HCT116 (cell line): ENCODE data around the gene FNDC1. TPM values are rescaled to one million over a fixed set of nuclear protein-coding genes. Genes with fewer than 3 reads are reported as not detected.

Source experiments
- ATAC-seq: fragments of 200-7000 bp; cut with Tn5 transposase; 2 replicates; pipeline ENCODE4 v1.9.1; 2020; ENCODE audit warnings: mild to moderate bottlenecking, moderate library complexity
- BruUV-seq: library from RNA; stranded (reverse); fragments of 400-500 nt; replicated peaks from 2 replicates; lab custom pipeline; 2021; lab: Mats Ljungman, UMichigan
- CTCF ChIA-PET: fragments of 300-600 bp; sonication (Branson Sonifier 250); formaldehyde crosslinking; loops from one replicate; lab custom pipeline; 2021; ENCODE audit warnings: antibody characterized with exemption; lab: Charles Lee
- POLR2A ChIA-PET: fragments of 300-600, 350-600 bp; sonication (Branson Sonifier 250); formaldehyde crosslinking; loops from one replicate; lab custom pipeline; 2021; ENCODE audit warnings: antibody characterized with exemption; lab: Charles Lee
- RAD21 ChIA-PET, 2 experiments: fragments of 300-600 bp; sonication (Branson Sonifier 250); formaldehyde crosslinking; loops; one replicate each; lab custom pipeline; 2023; ENCODE audit warnings: low total read pairs in 2 of 2; ENCODE audit not compliant: uncharacterized antibody in 2 of 2, unreplicated experiment in 2 of 2, low non-redundant PET in 1 of 2; lab: Charles Lee
- DNase-seq: peaks from one replicate; pipeline ENCODE4 v3.0.0-alpha.2; 2010; ENCODE audit warnings: low read depth, low spot score
- H2AFZ ChIP-seq: fragments of 200-600 bp; shearing (Covaris generic), sonication (generic); 2 replicates; pipeline ENCODE4 v1.6.1; 2017; ENCODE audit warnings: low read depth, mixed run types, mixed read lengths, antibody characterized with exemption, low read length; ENCODE audit not compliant: poor library complexity, severe bottlenecking
- H3K27ac ChIP-seq: 2 replicates; pipeline ENCODE4 v1.5.1; 2012; ENCODE audit warnings: low read depth, low read length
- H3K27me3 ChIP-seq: fragments of 200-600 bp; sonication (generic); 2 replicates; pipeline ENCODE4 v1.6.1; 2016; ENCODE audit warnings: mixed run types, low read length, mixed read lengths; ENCODE audit not compliant: insufficient read depth
- H3K36me3 ChIP-seq, 2 experiments: fragments of 200-500 bp in 1 of 2; fragments of 200-600 bp in 1 of 2; sonication (Bioruptor generic) in 1 of 2; sonication (generic) in 1 of 2; 2 replicates each; pipeline versions ENCODE4 v1.5.1 to v1.6.1; 2014 to 2016; ENCODE audit warnings: low read length in 2 of 2, inconsistent platforms in 1 of 2, mixed read lengths in 1 of 2, mixed run types in 1 of 2; ENCODE audit not compliant: insufficient read depth in 2 of 2, control insufficient read depth in 1 of 2
- H3K4me1 ChIP-seq, 2 experiments: fragments of 200-600 bp in 1 of 2; sonication (generic) in 1 of 2; 2 replicates each; pipeline versions ENCODE4 v1.5.1 to v1.6.1; 2012 to 2017; ENCODE audit warnings: low read length in 2 of 2, inconsistent platforms in 1 of 2, mild to moderate bottlenecking in 1 of 2, mixed read lengths in 1 of 2, mixed run types in 1 of 2, moderate library complexity in 1 of 2; ENCODE audit not compliant: insufficient read depth in 2 of 2, control insufficient read depth in 1 of 2
- H3K4me2 ChIP-seq: fragments of 200-600 bp; sonication (generic); 2 replicates; pipeline ENCODE4 v1.6.1; 2017; ENCODE audit warnings: mixed run types, low read length, mixed read lengths
- H3K4me3 ChIP-seq, 2 experiments: fragments of 200-600 bp in 1 of 2; sonication (generic) in 1 of 2; replicated peaks in 1 of 2; 2 replicates each; pipeline ENCODE4 v1.5.1; 2011 to 2016; ENCODE audit warnings: low read length in 2 of 2, control low read depth in 1 of 2, low read depth in 1 of 2, mild to moderate bottlenecking in 1 of 2, mixed read lengths in 1 of 2, mixed run types in 1 of 2
- H3K79me2 ChIP-seq: fragments of 200-600 bp; sonication (generic); 2 replicates; pipeline ENCODE4 v1.6.1; 2017; ENCODE audit warnings: mild to moderate bottlenecking, mixed run types, low read length, moderate library complexity, mixed read lengths; ENCODE audit not compliant: insufficient read depth
- H3K9ac ChIP-seq: fragments of 200-600 bp; sonication (generic); 2 replicates; pipeline ENCODE4 v1.6.1; 2016; ENCODE audit warnings: low read length, mixed read lengths
- H3K9me2 ChIP-seq: fragments of 200-600 bp; sonication (generic), shearing (Covaris generic); 2 replicates; pipeline ENCODE4 v1.6.1; 2017; ENCODE audit warnings: mixed run types, mild to moderate bottlenecking, moderate library complexity; ENCODE audit not compliant: insufficient read depth
- H3K9me3 ChIP-seq, 2 experiments: fragments of 200-500 bp in 1 of 2; fragments of 200-600 bp in 1 of 2; sonication (Bioruptor generic) in 1 of 2; sonication (generic) in 1 of 2; 2 replicates each; pipeline ENCODE4 v1.6.1; 2014 to 2017; ENCODE audit warnings: low read length in 2 of 2, mixed read lengths in 2 of 2, inconsistent platforms in 1 of 2, low read depth in 1 of 2, mild to moderate bottlenecking in 1 of 2, mixed run types in 1 of 2, moderate library complexity in 1 of 2; ENCODE audit not compliant: control insufficient read depth in 1 of 2, insufficient read depth in 1 of 2
- H4K20me1 ChIP-seq: fragments of 200-600 bp; sonication (generic), shearing (Covaris generic); 2 replicates; pipeline ENCODE4 v1.6.1; 2017; ENCODE audit warnings: mixed run types, mild to moderate bottlenecking, moderate library complexity; ENCODE audit not compliant: insufficient read depth
- CEBPB ChIP-seq: IDR thresholded peaks from 2 replicates; pipeline ENCODE4 v1.6.1; 2012; ENCODE audit warnings: low read depth
- CTCF ChIP-seq, 3 experiments: fragments of 200-600 bp in 1 of 3; sonication (generic) in 1 of 3; IDR thresholded peaks in 2 of 3; conservative IDR thresholded peaks in 1 of 3; 2 replicates each; pipeline ENCODE4 v1.5.1; 2012 to 2017; ENCODE audit warnings: low read depth in 2 of 3, low read length in 2 of 3, antibody characterized with exemption in 1 of 3, borderline replicate concordance in 1 of 3, control low read depth in 1 of 3, mild to moderate bottlenecking in 1 of 3, mixed read lengths in 1 of 3, mixed run types in 1 of 3, moderate library complexity in 1 of 3; ENCODE audit not compliant: insufficient read depth in 1 of 3
- ELF1 ChIP-seq: IDR thresholded peaks from 2 replicates; pipeline ENCODE4 v1.6.1; 2012; ENCODE audit warnings: low read depth, borderline replicate concordance
- EZH2 ChIP-seq: fragments of 200-600 bp; sonication (generic); IDR thresholded peaks from 2 replicates; pipeline ENCODE4 v1.6.1; 2017; ENCODE audit warnings: antibody characterized with exemption, mixed run types
- EZH2phosphoT487 ChIP-seq: fragments of 200-600 bp; IDR thresholded peaks from 2 replicates; pipeline ENCODE4 v1.6.1; 2018; ENCODE audit warnings: antibody characterized with exemption, borderline replicate concordance
- FOSL1 ChIP-seq: IDR thresholded peaks from 2 replicates; pipeline ENCODE4 v1.6.1; 2012; ENCODE audit warnings: low read depth
- JUND ChIP-seq: IDR thresholded peaks from 2 replicates; pipeline ENCODE4 v1.6.1; 2012
- MAX ChIP-seq: IDR thresholded peaks from 2 replicates; pipeline ENCODE4 v1.6.1; 2012
- RAD21 ChIP-seq: IDR thresholded peaks from 2 replicates; pipeline ENCODE4 v1.6.1; 2012; ENCODE audit warnings: low read depth, mild to moderate bottlenecking
- SP1 ChIP-seq: IDR thresholded peaks from 2 replicates; pipeline ENCODE4 v1.6.1; 2012; ENCODE audit warnings: low read depth
- YY1 ChIP-seq: IDR thresholded peaks from 2 replicates; pipeline ENCODE4 v1.6.1; 2011; ENCODE audit warnings: low read length, low read depth, moderate library complexity, mild to moderate bottlenecking; ENCODE audit not compliant: insufficient replicate concordance; ENCODE audit errors: extremely low read depth
- ZNF274 ChIP-seq: fragments of 200-500 bp; sonication (Bioruptor generic); IDR thresholded peaks from 2 replicates; pipeline ENCODE4 v1.6.1; 2014; ENCODE audit warnings: mild to moderate bottlenecking, low read depth, low read length, inconsistent platforms
- intact Hi-C: fragments of 100-400 bp; cut with micrococcal nuclease; formaldehyde crosslinking; loops from 2 replicates; pipeline ENCODE4 v1.10.0; 2022
- total RNA-seq: library from RNA; stranded (reverse); gene quantifications from one replicate; pipeline ENCODE4 v1.2.1, GENCODE V29; 2021; ENCODE audit not compliant: unreplicated experiment

Gene FNDC1
- total RNA-seq, 1 experiment from 2014 or later, result 0.07 TPM

GRCh38 chr6:159203304-159204005 lies 34.3 kb downstream of the FNDC1 start:
- no peaks in the 10 kb centered on the region for H3K9me3 ChIP-seq
- POLR2A ChIA-PET, result no interaction called here
- no peak for ATAC-seq
- no peak for TF ChIP-seq CTCF (IDR thresholded peaks at IDR 0.05 in 2 of 3, conservative IDR thresholded peaks at IDR 0.05 in 1 of 3; ENCODE audit: borderline replicate concordance in 1 of 3, insufficient read depth in 1 of 3, low read depth in 2 of 3, low read length in 2 of 3)
- no peak for TF ChIP-seq EZH2phosphoT487
- no peak for TF ChIP-seq CEBPB
- no peak for TF ChIP-seq RAD21
- TF ChIP-seq ELF1, result no peak
- TF ChIP-seq SP1, result no peak
- no peak for TF ChIP-seq EZH2
- no peak for TF ChIP-seq FOSL1
- TF ChIP-seq MAX, result no peak
- TF ChIP-seq YY1, result no peak
- TF ChIP-seq ZNF274, result no peak
- no peak for TF ChIP-seq JUND
- TF ChIP-seq, all 23 proteins: peak for 0
- H3K9me2 ChIP-seq, result no peaks in the 10 kb centered on the region
- no peak overlapping the region for H3K4me2 ChIP-seq
- intact Hi-C loops, result no loop called here
- H3K4me3 ChIP-seq, result no peak overlapping the region
- no TSS peak for BruUV-seq
- no peak overlapping the region for H3K9ac ChIP-seq
- DNase-seq, result no peak
- H2AFZ ChIP-seq, result no peak overlapping the region
- no peak overlapping the region for H3K27ac ChIP-seq
- RAD21 ChIA-PET, result no interaction called here
- CTCF ChIA-PET, result no interaction called here
- peaks cover 32% of the 10 kb centered on the region for H3K27me3 ChIP-seq
- no peaks in the 10 kb centered on the region for H3K4me1 ChIP-seq
- H3K79me2 ChIP-seq, result no peaks in the 10 kb centered on the region
- no peaks in the 10 kb centered on the region for H4K20me1 ChIP-seq
- H3K36me3 ChIP-seq, result no peaks in the 10 kb centered on the region
